ENCODE measurements around the gene ZNF565.
"Not testable (repeated sequence)": the region's sequence is repeated elsewhere in the genome, so short reads cannot be mapped to it uniquely, and the experiment has no call there.

Gene ZNF565

DNA sequence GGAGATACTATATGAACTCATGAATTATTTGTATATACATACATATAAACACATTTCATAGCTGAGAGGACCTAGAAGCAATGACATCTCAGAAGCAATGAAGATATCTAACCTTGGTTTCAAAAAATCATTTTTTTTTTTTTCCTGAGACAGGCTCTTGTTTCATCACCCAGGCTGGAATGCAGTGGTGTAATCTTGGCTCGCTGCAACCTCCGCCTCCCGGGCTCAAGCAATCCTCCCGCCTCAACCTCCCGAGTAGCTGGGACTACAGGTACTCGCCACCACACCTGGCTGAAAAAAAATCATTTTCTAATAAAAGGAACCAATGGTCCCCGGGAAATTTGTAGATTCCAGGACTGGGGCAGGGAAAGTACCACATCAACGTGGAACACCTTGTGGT is 4.0 kb downstream of the ZNF565 start:
- DNase-seq (ENCODE audit: low read depth): no peak
- TF ChIP-seq, protein P1, sequence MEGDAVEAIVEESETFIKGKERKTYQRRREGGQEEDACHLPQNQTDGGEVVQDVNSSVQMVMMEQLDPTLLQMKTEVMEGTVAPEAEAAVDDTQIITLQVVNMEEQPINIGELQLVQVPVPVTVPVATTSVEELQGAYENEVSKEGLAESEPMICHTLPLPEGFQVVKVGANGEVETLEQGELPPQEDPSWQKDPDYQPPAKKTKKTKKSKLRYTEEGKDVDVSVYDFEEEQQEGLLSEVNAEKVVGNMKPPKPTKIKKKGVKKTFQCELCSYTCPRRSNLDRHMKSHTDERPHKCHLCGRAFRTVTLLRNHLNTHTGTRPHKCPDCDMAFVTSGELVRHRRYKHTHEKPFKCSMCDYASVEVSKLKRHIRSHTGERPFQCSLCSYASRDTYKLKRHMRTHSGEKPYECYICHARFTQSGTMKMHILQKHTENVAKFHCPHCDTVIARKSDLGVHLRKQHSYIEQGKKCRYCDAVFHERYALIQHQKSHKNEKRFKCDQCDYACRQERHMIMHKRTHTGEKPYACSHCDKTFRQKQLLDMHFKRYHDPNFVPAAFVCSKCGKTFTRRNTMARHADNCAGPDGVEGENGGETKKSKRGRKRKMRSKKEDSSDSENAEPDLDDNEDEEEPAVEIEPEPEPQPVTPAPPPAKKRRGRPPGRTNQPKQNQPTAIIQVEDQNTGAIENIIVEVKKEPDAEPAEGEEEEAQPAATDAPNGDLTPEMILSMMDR (IDR thresholded peaks at IDR 0.05; ENCODE audit: control insufficient read depth, extremely low read depth, insufficient read depth): no peak
- H3K4me3 ChIP-seq (ENCODE audit: low read depth, low read length): no peak overlapping the region

DNA sequence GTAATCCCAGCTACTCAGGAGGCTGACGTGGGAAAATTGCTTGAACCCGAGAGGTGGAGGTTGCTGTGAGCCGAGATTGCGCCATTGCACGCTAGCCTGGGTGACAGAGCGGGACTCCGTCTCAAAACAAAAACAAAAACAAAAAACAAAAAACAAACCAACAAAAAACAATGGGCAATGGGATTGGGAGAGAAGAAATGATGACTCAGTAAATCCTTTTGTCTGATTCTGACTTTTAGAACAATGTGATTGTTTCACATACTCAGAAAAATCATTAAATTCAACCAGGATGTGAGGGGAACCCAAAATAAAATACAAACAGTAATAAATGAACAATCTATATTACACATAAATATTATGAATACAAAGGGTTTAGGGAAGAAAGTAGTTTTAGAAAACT is 5.1 kb downstream of the ZNF565 start:
- TF ChIP-seq, protein P1 (IDR thresholded peaks at IDR 0.05; ENCODE audit: control insufficient read depth, extremely low read depth, insufficient read depth): no peak
- no peak for DNase-seq (ENCODE audit: low read depth)
- H3K4me3 ChIP-seq (ENCODE audit: low read depth, low read length): no peak overlapping the region

DNA sequence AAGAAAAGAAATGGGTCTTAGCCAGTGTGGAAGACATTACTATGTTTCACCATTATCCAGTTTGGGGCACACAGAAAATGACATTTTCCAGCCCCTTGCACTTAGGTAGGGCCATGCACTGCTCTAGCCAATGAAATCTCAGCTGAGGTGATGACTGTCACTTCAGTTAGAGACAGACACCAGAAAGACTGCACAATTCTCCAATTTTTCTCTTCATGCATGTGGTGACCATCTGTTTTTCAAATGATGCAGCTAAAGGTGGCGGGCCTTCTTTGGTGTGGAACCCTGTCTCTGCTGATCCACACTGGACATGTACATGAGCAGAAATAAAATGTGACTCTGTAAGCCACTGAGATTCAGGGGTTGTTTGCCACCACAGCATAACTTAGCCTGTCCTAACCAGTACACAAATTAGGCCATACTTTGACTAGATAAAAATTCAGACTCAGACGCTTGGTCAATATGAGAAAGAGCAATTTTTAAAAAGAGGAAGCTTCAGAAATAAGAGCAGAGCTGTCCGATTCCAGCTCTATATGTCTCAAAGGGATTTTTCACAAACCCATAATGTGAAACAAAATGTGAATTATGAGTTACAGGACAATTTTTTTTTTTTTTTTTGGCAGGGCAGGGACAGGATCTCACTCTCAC is 6.7 kb downstream of the ZNF565 start:
- H3K4me3 ChIP-seq (ENCODE audit: low read depth, low read length): no peak overlapping the region
- DNase-seq (ENCODE audit: low read depth): no peak
- TF ChIP-seq, protein P1 (IDR thresholded peaks at IDR 0.05; ENCODE audit: control insufficient read depth, extremely low read depth, insufficient read depth): no peak

DNA sequence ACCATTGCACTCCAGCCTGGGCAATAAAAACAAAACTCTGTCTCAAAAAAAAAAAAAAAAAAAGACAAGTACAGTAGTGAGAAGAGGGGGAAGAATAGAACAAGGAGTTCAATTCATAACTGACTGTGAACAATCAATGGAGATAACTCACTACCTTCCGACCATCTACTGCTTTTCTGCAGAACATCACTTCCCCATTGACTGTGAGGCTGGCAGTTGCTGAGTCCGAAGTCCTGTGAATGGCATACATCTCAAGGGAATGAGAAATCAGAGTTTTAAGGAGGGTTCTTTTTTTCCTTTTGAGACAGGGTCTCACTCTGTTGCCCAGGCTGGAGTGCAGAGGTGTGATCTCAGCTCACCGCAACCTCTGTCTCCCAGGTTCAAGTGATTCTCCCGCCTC is 11.2 kb downstream of the ZNF565 start:
- no peak for DNase-seq (ENCODE audit: low read depth)
- no peak overlapping the region for H3K4me3 ChIP-seq (ENCODE audit: low read depth, low read length)
- TF ChIP-seq, protein P1 (IDR thresholded peaks at IDR 0.05; ENCODE audit: control insufficient read depth, extremely low read depth, insufficient read depth): no peak

DNA sequence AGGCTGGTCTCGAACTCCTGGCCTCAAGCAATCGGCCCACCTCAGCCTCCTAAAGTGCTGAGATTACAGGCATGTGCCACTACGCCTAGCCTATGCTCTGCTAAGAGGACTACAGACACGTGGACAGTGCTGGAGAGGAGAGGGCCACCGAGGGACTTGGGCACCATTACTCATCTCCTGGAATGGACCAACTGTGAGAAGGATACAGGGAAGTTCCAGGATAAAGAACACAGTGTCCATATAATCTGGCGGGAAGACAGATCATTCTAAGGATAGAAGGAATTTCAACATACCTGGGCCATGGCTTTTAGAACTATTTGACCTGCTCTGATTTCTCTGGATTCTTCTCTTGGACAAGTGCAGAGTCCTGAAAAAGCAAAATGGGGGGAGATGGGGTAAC is 12.8 kb downstream of the ZNF565 start:
- no peak overlapping the region for H3K4me3 ChIP-seq (ENCODE audit: low read depth, low read length)
- TF ChIP-seq, protein P1 (IDR thresholded peaks at IDR 0.05; ENCODE audit: control insufficient read depth, extremely low read depth, insufficient read depth): no peak
- DNase-seq (ENCODE audit: low read depth): no peak

DNA sequence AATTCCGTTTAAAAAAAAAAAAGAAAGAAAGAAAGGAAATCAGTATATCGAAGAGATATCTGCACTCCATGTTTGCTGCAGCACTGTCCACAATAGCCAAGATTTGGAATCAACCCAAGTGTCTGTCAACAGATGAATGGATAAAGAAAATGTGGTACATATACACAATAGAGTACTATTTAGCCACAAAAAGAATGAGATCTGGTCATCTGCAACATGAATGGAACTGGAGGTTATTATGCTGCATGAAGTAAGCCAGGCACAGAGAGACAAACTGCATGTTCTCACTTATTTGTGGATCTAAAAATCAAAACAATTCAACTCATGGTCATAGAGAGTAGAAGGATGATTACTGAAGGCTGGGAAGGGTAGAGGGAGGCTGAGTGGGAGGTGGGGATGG is 16.3 kb downstream of the ZNF565 start:
- TF ChIP-seq, protein P1 (IDR thresholded peaks at IDR 0.05; ENCODE audit: control insufficient read depth, extremely low read depth, insufficient read depth): no peak
- no peak overlapping the region for H3K4me3 ChIP-seq (ENCODE audit: low read depth, low read length)
- no peak for DNase-seq (ENCODE audit: low read depth)

DNA sequence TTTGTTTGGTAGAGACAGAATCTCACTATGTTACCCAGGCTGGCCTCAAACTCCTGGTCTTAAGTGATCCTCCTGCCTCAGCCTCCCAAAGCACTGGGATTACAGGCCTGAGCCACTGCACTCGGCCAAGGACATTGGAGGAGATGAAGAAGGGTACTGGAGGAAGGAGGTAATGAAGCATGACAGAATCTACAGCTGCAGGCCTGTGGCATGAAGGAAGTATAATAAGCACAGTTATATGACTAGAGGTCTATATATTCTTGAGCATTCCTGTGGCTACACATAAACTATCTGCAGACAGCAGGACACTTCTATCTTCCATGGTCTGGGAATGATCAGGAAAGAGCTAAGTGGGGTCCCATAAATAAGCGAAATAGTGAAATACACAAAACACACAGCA is 18.2 kb downstream of the ZNF565 start:
- TF ChIP-seq, protein P1 (IDR thresholded peaks at IDR 0.05; ENCODE audit: control insufficient read depth, extremely low read depth, insufficient read depth): no peak

DNA sequence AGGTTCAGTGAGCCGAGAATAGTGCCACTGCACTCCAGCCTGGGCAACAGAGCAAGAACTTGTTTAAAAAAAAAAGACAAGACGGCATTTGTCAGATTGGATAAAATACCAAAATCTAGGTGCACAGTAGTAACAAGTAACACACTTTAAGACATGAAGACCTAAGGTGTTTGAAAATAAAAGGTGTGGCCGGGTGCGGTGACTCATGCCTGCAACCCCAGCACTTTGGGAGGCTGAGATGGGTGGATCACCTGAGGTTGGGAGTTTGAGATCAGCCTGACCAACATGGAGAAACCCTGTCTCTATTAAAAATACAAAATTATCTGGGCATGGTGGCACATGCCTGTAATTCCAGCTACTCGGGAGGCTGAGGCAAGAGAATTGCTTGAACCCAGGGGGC is 27.7 kb downstream of the ZNF565 start:
- H3K4me3 ChIP-seq (ENCODE audit: low read depth, low read length); DNase-seq (ENCODE audit: low read depth): not testable (repeated sequence)

More for the DNA sequence above, 18.2 kb downstream of the ZNF565 start:
- no peak for DNase-seq (ENCODE audit: low read depth)
- H3K4me3 ChIP-seq (ENCODE audit: low read depth, low read length): no peak overlapping the region

Measured in LNCaP clone FGC (cell line).